ENCODE measurements around the gene SP140.

DNA sequence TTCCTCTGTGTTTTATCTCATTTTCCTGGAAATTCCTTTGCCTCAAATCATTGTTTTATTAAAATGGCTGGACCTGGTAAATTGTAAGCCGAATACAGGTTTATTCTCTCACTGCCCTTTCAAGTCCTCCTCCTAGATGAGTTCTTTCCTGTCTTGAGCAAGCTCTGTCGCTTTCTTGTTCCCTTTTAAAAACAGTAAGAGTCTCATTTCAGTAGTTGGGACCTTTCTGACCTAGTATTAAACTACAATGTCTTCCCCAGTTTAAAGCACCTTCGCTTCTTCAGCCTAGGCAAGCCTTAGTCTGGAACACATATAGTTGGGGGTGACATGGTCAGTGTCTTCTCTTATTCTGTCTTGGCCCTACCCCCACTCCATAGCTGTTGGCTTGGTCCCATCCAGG lies 60.5 kb downstream of the SP140 start:
- TF ChIP-seq POLR2A (IDR thresholded peaks at IDR 0.05; ENCODE audit: low read length) (no peak), GATA1 (IDR thresholded peaks at IDR 0.05; ENCODE audit: low read depth, low read length) (no peak)

All from erythroblast (primary cell).